Measurements from ENCODE around the gene RIMBP2.

DNA sequence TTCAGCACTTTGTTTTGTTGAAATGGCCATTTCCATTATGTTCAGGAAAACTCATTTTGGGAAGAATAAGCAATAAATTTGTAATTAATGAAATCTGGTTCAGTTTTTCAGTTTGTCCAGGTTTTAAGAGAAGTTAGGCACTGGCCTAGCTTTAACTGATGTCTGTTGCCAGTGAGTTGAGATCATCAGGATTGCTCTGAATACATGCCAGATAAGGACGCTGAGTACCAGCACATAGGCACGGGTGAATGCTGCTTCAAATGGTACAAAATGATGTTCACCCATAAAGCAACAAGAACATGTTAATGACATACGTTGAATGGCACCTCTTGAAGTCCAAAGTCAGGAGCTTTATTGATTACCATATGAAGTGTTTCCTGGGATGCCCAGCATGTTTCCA is 331.9 kb downstream of the RIMBP2 start:
- TF ChIP-seq, protein P1, sequence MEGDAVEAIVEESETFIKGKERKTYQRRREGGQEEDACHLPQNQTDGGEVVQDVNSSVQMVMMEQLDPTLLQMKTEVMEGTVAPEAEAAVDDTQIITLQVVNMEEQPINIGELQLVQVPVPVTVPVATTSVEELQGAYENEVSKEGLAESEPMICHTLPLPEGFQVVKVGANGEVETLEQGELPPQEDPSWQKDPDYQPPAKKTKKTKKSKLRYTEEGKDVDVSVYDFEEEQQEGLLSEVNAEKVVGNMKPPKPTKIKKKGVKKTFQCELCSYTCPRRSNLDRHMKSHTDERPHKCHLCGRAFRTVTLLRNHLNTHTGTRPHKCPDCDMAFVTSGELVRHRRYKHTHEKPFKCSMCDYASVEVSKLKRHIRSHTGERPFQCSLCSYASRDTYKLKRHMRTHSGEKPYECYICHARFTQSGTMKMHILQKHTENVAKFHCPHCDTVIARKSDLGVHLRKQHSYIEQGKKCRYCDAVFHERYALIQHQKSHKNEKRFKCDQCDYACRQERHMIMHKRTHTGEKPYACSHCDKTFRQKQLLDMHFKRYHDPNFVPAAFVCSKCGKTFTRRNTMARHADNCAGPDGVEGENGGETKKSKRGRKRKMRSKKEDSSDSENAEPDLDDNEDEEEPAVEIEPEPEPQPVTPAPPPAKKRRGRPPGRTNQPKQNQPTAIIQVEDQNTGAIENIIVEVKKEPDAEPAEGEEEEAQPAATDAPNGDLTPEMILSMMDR (IDR thresholded peaks at IDR 0.05; ENCODE audit: low read depth, low read length): no peak
- TF ChIP-seq EZH2phosphoT487 (IDR thresholded peaks at IDR 0.05; ENCODE audit: low read depth): no peak

Measured in OCI-LY3 (cell line).